ENCODE data around the gene FBXO10.
"Not testable (repeated sequence)": the region's sequence is repeated elsewhere in the genome, so short reads cannot be mapped to it uniquely, and the experiment has no call there.

FBXO10 gene, protein sequence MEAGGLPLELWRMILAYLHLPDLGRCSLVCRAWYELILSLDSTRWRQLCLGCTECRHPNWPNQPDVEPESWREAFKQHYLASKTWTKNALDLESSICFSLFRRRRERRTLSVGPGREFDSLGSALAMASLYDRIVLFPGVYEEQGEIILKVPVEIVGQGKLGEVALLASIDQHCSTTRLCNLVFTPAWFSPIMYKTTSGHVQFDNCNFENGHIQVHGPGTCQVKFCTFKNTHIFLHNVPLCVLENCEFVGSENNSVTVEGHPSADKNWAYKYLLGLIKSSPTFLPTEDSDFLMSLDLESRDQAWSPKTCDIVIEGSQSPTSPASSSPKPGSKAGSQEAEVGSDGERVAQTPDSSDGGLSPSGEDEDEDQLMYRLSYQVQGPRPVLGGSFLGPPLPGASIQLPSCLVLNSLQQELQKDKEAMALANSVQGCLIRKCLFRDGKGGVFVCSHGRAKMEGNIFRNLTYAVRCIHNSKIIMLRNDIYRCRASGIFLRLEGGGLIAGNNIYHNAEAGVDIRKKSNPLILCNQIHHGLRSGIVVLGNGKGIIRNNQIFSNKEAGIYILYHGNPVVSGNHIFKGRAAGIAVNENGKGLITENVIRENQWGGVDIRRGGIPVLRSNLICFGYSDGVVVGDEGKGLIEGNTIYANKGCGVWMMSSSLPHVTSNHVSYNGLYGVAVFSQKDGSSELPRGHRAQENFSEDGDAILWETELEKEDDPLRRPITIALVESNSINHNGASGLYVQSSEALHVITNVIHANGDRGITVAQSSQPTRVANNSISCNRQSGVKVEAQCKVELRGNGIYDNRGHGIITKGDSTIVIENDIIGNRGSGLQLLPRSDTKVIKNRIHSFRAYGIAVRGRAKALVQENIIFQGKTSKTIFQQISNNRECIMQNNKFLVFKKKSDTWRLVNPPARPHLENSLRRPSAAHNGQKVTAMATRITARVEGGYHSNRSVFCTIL

GRCh38 chr9:37575921-37576721 is at the start of gene FBXO10:
FBXO10 (minus strand) TSS chr9:37576380; CDS start chr9:37541768, 34,612 bp downstream.
- DNase-seq, result peak; percentile 34 to 38

GRCh38 chr9:37625758-37626147 is 49.6 kb upstream of the FBXO10 start:
- DNase-seq, result no peak

DNA sequence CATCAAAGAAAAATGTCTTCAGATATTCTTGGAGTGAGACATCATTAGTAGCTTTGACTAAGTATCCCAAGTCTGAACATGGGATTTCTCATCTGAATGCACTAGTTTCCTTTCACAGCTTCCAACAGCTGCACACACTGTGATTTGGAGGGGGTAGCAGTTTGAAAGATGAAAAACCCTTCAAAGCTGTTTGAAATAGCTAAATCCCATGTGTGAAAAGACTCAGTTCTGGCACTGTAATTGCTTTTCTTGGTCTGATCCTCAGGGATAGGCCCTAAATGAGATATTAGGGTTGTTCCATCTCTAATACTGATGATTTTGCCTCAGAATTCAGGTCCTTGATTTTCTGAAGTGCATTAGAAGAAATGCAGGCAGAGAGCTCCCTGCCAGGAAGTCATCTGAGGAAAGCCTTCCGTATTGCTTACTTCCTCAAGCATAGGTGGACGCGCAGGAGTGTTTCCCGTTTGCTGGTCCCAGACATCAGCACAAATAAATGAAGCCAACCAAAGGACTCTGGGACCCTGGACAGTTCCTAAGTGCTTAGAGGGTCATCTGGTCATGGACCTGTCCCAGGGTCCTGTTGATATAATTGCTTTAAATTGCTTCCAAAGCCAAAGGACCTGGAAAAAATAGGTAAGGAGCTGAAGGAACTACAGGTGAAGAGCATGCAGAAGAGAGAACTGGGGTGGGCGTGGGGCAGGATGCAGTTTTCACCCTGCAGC is 49.0 kb upstream of the FBXO10 start:
- DNase-seq, result no peak

- no peak for DNase-seq
These were observed 47.9 kb upstream of the FBXO10 start for GRCh38 chr9:37624073-37624472.

DNA sequence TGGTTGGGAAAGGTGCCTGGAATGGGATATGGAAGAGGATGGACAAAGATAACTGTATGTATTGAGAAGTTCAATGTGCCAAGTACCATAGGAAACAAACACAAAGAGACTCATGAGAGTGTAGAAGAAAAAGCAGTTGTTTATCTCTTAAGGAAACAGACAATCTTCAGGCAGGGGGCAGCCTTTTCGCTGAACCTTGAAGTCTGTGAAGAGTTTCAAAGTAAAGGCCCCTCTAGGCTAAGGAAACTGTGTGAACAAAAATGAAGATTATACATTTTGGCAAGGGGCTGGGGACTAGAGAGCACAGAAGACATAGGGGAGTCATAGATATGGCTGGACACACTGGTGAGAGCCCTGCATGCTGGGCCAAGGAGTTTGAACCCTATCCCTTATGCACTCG is 47.1 kb upstream of the FBXO10 start:
- DNase-seq, result no peak

DNA sequence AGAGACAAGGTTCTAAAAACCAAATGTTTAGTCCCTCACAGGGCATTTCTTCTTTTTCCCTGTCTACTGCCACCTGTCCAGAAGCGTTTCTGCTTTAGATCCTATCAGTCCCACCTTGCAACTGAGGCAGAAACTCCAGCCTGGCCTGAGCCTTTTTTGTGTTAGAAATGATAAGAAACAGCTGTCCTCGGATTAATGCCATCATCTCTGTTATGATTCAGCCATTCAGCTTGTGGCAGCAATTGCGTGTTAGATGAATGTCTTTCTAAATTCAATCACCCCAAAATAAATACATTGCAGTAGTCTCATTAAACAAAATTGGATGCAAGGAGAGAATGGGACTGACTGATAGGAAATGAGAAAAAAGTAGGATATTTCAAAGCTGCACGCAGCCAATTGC is 46.3 kb upstream of the FBXO10 start:
- DNase-seq, result no peak

DNA sequence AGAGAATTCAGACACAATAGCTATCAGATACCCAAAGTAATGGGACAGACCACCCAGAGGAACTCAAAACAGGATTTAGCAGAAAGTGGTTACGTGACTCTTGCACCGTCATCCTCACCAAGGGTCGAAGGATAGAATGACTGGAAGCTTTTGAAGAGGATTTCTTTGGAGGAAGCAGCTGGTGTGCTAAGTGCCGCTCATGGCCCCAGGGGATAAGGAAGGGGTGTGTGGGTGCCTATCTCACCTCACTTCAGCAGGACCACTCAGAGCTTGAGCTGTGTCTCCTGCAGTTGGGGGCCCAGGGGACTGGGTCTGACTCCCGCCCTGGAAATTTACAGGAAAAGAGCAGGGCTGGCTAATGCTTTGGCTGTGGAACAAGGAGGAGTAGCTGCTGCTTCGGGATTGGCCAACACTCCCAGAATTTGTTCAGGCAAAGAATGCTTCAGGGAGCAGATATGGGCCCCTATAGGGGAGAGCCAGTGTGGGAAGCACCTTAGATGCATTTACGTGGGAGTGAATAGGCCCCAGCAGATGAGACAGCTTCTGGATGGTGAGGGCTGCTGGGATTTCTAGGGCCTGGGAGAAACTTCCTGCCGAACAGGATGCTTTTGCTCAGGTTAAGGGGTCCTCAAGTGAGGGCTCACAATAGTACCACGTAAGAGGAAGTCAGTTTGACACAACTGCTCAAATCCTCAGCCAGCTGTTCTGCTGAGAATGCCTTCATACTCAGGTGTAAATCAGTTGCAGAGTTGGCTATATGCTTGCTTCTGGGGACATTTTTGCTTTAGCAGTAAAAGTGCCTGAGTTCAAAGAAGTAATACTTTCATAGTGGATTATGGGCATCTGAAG is 45.3 kb upstream of the FBXO10 start:
- DNase-seq, result no peak

GRCh38 chr9:37620396-37620795 is 44.2 kb upstream of the FBXO10 start:
- no peak for DNase-seq

GRCh38 chr9:37619806-37620205 is 43.6 kb upstream of the FBXO10 start:
- no peak for DNase-seq

GRCh38 chr9:37618817-37619216 is 42.6 kb upstream of the FBXO10 start:
- DNase-seq, result no peak

DNA sequence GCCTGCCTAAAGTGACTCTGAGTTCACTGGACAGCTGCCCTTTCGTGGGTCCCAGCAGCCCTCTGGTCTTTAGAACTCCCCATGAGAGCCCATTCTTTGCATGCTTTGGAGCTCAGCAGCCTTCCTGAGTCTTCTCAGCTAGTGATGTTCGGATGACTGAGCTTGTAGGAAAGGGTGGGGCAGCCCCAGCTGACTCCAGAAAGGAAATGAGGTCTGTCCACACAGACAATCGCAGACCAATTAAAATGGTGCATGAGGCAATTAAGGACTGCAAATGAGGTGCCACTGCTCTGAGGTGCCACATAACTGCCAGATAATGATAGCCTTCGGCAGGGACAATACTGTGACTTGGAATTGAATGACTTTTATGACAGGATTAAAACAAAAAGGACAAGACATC is 41.7 kb upstream of the FBXO10 start:
- DNase-seq, result no peak

GRCh38 chr9:37617161-37617560 is 41.0 kb upstream of the FBXO10 start:
- no peak for DNase-seq

DNA sequence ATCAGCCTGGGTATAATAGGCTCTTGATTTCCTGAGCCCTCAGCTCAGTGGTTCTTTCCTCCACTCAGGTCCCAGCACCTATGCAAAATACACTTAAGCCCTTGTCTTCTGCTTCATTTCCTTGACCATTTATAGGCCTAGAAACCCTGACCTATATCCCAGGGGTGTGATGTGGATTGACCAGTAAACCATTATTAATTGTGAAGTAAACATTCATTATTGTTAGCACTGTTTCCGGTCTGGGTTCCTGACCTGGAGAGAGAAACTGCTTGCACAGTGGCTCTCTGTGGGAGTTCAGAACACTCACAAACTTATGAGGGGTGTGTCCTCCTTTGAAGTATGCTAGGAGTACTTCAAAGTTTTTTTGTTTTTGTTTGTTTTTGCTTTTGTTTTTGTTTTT is 35.8 kb upstream of the FBXO10 start:
- DNase-seq, result no peak

DNA sequence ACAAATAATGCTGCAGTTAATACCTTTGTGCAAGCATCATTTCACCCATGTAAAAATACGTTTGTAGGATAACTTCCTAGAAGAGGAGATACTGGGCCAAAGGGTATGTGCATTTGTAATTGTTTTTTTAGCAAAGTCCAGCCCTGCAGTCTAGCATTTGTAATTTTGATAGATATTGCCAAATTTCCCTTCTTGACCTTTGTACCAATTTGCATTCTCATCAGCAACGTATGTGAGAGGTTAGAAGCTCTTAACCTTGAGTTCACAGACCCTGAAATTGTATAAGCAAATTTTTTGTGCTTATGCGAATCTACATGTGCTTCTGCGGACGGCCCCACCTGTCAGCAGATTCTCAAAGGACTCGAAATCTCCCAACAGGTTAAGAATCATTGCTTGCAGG is 34.8 kb upstream of the FBXO10 start:
- no peak for DNase-seq

- no peak for DNase-seq
These were observed 33.7 kb upstream of the FBXO10 start for GRCh38 chr9:37609735-37610397.

- DNase-seq, result no peak
These were observed 32.1 kb upstream of the FBXO10 start for GRCh38 chr9:37608250-37608649.

GRCh38 chr9:37604296-37604695 is 28.1 kb upstream of the FBXO10 start:
- no peak for DNase-seq

- no peak for DNase-seq
These were observed 26.6 kb upstream of the FBXO10 start for GRCh38 chr9:37602817-37603216.

- not testable (repeated sequence) for DNase-seq
These were observed 25.9 kb upstream of the FBXO10 start for GRCh38 chr9:37602061-37602460.

DNA sequence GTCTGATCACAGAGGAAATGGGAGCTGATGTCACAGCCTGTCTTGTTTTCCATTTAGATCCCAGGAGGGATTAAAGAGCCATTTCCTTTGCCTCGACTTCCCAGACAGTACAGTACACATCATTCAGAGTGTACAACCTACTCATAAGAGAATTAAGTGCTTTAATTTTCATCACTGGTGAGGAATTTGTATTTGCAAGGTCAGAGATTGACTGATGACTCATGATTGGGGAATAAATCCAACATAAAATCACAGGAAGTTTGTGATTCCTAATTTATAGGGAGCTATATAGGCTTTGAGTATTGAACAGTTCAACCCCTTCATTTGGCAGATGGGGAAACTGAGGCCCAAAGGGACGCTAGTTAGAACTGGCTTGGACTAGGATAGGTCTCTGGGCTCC is 20.3 kb upstream of the FBXO10 start:
- DNase-seq, result no peak
